Heart left ventricle (tissue), 16 donors: Measurements from ENCODE around the gene TENM3. TPM values are rescaled to one million over a fixed set of nuclear protein-coding genes. Genes with fewer than 3 reads are reported as not detected.

Source experiments
- ATAC-seq, 4 donors: fragments of 200-7000 bp; cut with Tn5 transposase; one replicate each; pipeline ENCODE4 v1.9.1; 2020 to 2022; ENCODE audit warnings: moderate library complexity in 4 of 4, mild to moderate bottlenecking in 3 of 4, moderate number of reproducible peaks in 1 of 4
- DNase-seq, 5 donors: peaks; one replicate each; pipeline ENCODE4 v3.0.0-alpha.2; 2020
- H3K27ac ChIP-seq, 12 donors: fragments of 200-600 bp; sonication (generic) in 4 of 12; one replicate each; pipeline versions ENCODE4 v1.5.0 to v1.8.0; 2016 to 2022; ENCODE audit warnings: mild to moderate bottlenecking in 2 of 12
- H3K27me3 ChIP-seq, 9 donors: fragments of 200-600 bp; sonication (generic) in 2 of 9; one replicate each; pipeline versions ENCODE4 v1.5.1 to v1.8.0; 2016 to 2022; ENCODE audit warnings: mild to moderate bottlenecking in 3 of 9
- H3K36me3 ChIP-seq, 9 donors: fragments of 200-600 bp; sonication (generic) in 2 of 9; one replicate each; pipeline versions ENCODE4 v1.5.0 to v1.8.0; 2018 to 2022; ENCODE audit warnings: mild to moderate bottlenecking in 2 of 9
- H3K4me1 ChIP-seq, 12 donors: fragments of 200-600 bp; sonication (generic) in 4 of 12; one replicate each; pipeline versions ENCODE4 v1.5.0 to v1.8.0; 2016 to 2022; ENCODE audit warnings: mild to moderate bottlenecking in 3 of 12
- H3K4me3 ChIP-seq, 12 donors: fragments of 200-600 bp; sonication (generic) in 4 of 12; one replicate each; pipeline versions ENCODE4 v1.5.0 to v1.8.0; 2017 to 2022; ENCODE audit warnings: mild to moderate bottlenecking in 9 of 12, moderate library complexity in 4 of 12
- H3K9me3 ChIP-seq, 12 donors: fragments of 200-600 bp; sonication (generic) in 4 of 12; one replicate each; pipeline versions ENCODE4 v1.5.0 to v1.8.0; 2016 to 2022; ENCODE audit warnings: mild to moderate bottlenecking in 1 of 12
- CTCF ChIP-seq, 12 donors: fragments of 200-600 bp; sonication (generic) in 4 of 12; IDR thresholded peaks; one replicate each; pipeline versions ENCODE4 v1.5.0 to v1.8.0; 2018 to 2022; ENCODE audit warnings: antibody characterized with exemption in 12 of 12, mild to moderate bottlenecking in 5 of 12
- POLR2A ChIP-seq, 2 donors: fragments of 450-650 bp; IDR thresholded peaks; one replicate each; pipeline ENCODE4 v1.6.1; 2017; ENCODE audit warnings: antibody characterized with exemption in 2 of 2, mild to moderate bottlenecking in 2 of 2, moderate library complexity in 2 of 2
- WGBS, 4 donors: extraction: QIAGEN DNeasy Blood & Tissue Kit in 2 of 4; methylation state at CpG; one replicate each; pipeline versions ENCODE4 v1.1.5 to v1.1.7; 2013 to 2018; 5-methylcytosine and 5-hydroxymethylcytosine counted together
- intact Hi-C, 10 donors: fragments of 100-400 bp; cut with DNase I; formaldehyde crosslinking; loops; one replicate each; pipeline versions ENCODE4 v1.11.1 to v1.14.2; 2022
- polyA plus RNA-seq, 2 donors: library from polyadenylated mRNA; stranded (reverse); fragments of 200-250 nt; gene quantifications; one replicate each; pipeline ENCODE4 v1.2.3, GENCODE V29; 2013
- total RNA-seq, 9 donors: library from RNA; depleted of rRNA in 2 of 9; stranded (reverse); fragments of >200 nt in 2 of 9; fragmentation: NEBNext Ultra II Directional in 3 of 9; extraction: Animal tissue kit (Norgen Biotek cat#: 25700) in 3 of 9; gene quantifications; one replicate each; pipeline versions ENCODE4 v1.1.0 to v1.2.4, GENCODE V29; 2016 to 2023
- donor health status: ischemic (EF 13 %, LVEDD 7.1; RV severe dilation, severe dysfunction).
- donor health status: healthy with polysubstance abuse.
- donor health status: DM: no; HTN: yes; CAD: no.
- donor health status: DM: no; HTN: no; CAD: no.
- donor health status: ischemic (EF 25% LVEDD 6.9; RV normal size, moderate dysfunction).
- donor health status: ischemic (EF 25% LVEDD 5.7; RV mildly dilated, moderate dysfunction).
- donor health status: healthy.
- donor health status: DM: yes; HTN: yes; CAD: no.
- donor health status: ischemic (EF 35%, LVEDD 5.7; RV mildly dilated, moderate dysfunction).
- donor health status: nonischemic (EF 11% LVEDD 7.7; RV severe dilation, severe dysfunction).
- donor health status: DM: yes; HTN: yes; CAD: no.
- donor health status: PGD.
- donor health status: ischemic (EF 29% LVEDD 5.4; RV normal size, mild dysfunction).
- donor health status: nonischemic (EF 23%, LVEDD 6.1; RV moderate dilation, normal function).

TENM3 gene
- total and polyA plus RNA-seq, 11 donors: 0.19 to 10.3 (median 2.5) TPM

GRCh38 chr4:182845618-182846017 is 602.4 kb downstream of the TENM3 start:
- WGBS, 4 donors: 91 to 98% (median 94%) methylated on average over 5 to 6 of the region's 6 CpGs
- Histone ChIP-seq H3K27me3 (no peaks in the 10 kb centered on the region), H3K4me1 (no peaks in the 10 kb centered on the region), H3K36me3 (no peaks in the 10 kb centered on the region), H3K9me3 (no peaks in the 10 kb centered on the region), H3K27ac (no peak overlapping the region), H3K4me3 (no peak overlapping the region)
- TF ChIP-seq CTCF (IDR thresholded peaks at IDR 0.05): no peak
- no peak for TF ChIP-seq POLR2A (IDR thresholded peaks at IDR 0.05)
- no peak for ATAC-seq
- intact Hi-C loops: no loop called here
- DNase-seq: no peak

GRCh38 chr4:182846036-182846435 is 602.8 kb downstream of the TENM3 start:
- no peak for DNase-seq
- intact Hi-C loops: no loop called here
- H3K9me3 ChIP-seq: no peaks in the 10 kb centered on the region
- H3K4me1 ChIP-seq: no peaks in the 10 kb centered on the region
- H3K4me3 ChIP-seq: no peak overlapping the region
- TF ChIP-seq POLR2A (IDR thresholded peaks at IDR 0.05) (no peak), CTCF (IDR thresholded peaks at IDR 0.05) (no peak)
- ATAC-seq: no peak
- H3K36me3 ChIP-seq: no peaks in the 10 kb centered on the region
- H3K27ac ChIP-seq: no peak overlapping the region
- 89 to 91% (median 90%) methylated on average over 8 of the region's 8 CpGs for WGBS, 4 donors
- no peaks in the 10 kb centered on the region for H3K27me3 ChIP-seq

DNA sequence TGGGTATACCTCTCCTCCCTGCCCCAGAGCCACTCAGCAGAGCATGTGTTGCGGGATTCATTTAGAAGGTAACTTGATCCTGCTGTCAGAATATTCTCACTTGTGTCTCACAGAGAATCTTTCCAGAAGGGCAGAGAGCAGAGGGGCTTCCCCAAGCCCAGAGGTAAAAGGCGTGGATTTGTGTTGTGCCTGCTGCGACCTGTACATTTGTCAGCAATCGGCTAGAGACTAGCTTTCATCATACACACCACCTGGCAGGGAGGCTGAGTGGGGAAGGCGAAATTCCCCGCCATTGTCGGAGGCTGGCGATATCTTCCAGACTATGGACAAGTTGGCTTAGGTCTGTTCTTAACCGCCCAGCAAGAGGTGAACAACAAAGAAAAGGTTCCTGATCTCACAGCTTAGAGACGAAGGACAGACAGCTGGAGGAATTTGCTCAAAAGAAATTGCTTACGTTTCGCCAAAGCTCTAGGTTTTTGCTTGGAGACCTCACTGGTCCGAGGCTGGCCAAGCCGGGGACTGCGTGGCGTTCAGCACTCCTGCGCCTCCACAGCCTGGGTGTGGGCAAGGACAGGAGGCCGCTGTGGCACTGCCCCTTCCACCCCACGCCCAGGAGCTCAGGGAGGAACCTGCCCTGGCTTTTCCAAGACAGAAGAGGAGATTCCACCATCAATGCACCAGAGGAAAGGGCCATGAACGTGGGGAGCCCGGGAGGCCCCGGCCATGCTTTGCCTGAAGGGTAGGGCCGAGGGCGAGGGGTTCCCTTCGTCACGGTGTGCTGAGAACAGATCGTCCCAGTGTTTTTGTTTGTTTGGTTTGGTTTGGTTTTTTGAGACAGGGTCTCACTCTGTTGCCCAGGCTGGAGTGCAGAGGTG is 604.6 kb downstream of the TENM3 start:
- Histone ChIP-seq H3K36me3 (no peaks in the 10 kb centered on the region), H3K4me1 (no peaks in the 10 kb centered on the region), H3K27me3 (no peaks in the 10 kb centered on the region), H3K27ac (no peak overlapping the region), H3K4me3 (no peak overlapping the region), H3K9me3 (peaks cover 0 to 2% (median 0%) of the 10 kb centered on the region in 12 donors)
- intact Hi-C loops: no loop called here
- DNase-seq: no peak
- no peak for ATAC-seq
- TF ChIP-seq POLR2A (IDR thresholded peaks at IDR 0.05): no peak
- no peak for TF ChIP-seq CTCF (IDR thresholded peaks at IDR 0.05)
- 89 to 95% (median 92%) methylated on average over 27 of the region's 27 CpGs for WGBS, 4 donors

DNA sequence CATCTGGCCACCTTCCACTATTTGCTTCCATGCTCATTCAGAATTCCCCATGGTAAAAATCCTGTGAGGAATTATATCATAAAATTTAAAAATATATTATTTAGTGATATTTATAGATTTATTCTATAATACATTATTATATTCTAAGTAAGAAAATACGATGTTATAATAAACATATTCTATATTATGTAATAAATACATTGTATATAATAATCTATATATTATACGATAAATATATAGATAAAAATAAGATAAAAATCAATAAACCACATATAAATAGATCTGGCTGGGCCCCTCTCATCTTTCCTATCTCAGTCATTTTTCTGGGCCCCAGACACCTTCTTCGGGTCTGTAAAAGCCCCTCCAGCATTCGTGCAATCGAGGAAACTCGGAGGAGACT is 605.5 kb downstream of the TENM3 start:
- intact Hi-C loops: no loop called here
- WGBS, 4 donors: 86 to 94% (median 89%) methylated on average over 6 of the region's 6 CpGs
- Histone ChIP-seq H3K4me3 (no peak overlapping the region), H3K36me3 (no peaks in the 10 kb centered on the region), H3K9me3 (peaks cover 0 to 6% (median 0%) of the 10 kb centered on the region in 12 donors), H3K4me1 (no peaks in the 10 kb centered on the region), H3K27me3 (no peaks in the 10 kb centered on the region), H3K27ac (no peak overlapping the region)
- DNase-seq (no peak), ATAC-seq (no peak)
- TF ChIP-seq CTCF (IDR thresholded peaks at IDR 0.05) (no peak), POLR2A (IDR thresholded peaks at IDR 0.05) (no peak)
